DOHH2 (cell line): ENCODE measurements around the gene LGR5.

ENCODE experiments used
- H3F3A ChIP-seq: fragments of 200-600 bp; sonication (generic), shearing (Covaris generic); 2 replicates; pipeline ENCODE4 v1.6.0; 2016; ENCODE audit warnings: antibody characterized with exemption, mild to moderate bottlenecking; ENCODE audit not compliant: control insufficient read depth, insufficient read depth
- H3K27ac ChIP-seq: fragments of 200-600 bp; sonication (generic); 2 replicates; pipeline ENCODE4 v1.5.1; 2014; ENCODE audit warnings: low read depth, mild to moderate bottlenecking, low read length, moderate library complexity
- H3K27me3 ChIP-seq: fragments of 200-600 bp; sonication (generic); 2 replicates; pipeline ENCODE4 v1.6.1; 2014; ENCODE audit warnings: mild to moderate bottlenecking, low read length, mixed read lengths; ENCODE audit not compliant: control insufficient read depth
- H3K36me3 ChIP-seq: fragments of 200-600 bp; sonication (generic); 2 replicates; pipeline ENCODE4 v1.6.1; 2014; ENCODE audit warnings: mild to moderate bottlenecking, low read length, moderate library complexity, mixed read lengths; ENCODE audit not compliant: control insufficient read depth
- H3K4me1 ChIP-seq: fragments of 200-600 bp; sonication (generic); 2 replicates; pipeline ENCODE4 v1.6.1; 2014; ENCODE audit warnings: mild to moderate bottlenecking, low read length, mixed read lengths; ENCODE audit not compliant: control insufficient read depth
- H3K4me2 ChIP-seq: fragments of 200-600 bp; sonication (generic); 2 replicates; pipeline ENCODE4 v1.6.0; 2014; ENCODE audit warnings: mild to moderate bottlenecking, low read length, moderate library complexity
- H3K4me3 ChIP-seq: fragments of 200-600 bp; sonication (generic); 2 replicates; pipeline ENCODE4 v1.5.1; 2014; ENCODE audit warnings: mild to moderate bottlenecking, low read length, mixed read lengths
- H3K79me2 ChIP-seq: fragments of 200-600 bp; sonication (generic); 2 replicates; pipeline ENCODE4 v1.6.1; 2014; ENCODE audit warnings: mild to moderate bottlenecking, low read length, mixed read lengths; ENCODE audit not compliant: control insufficient read depth
- H3K9me2 ChIP-seq: fragments of 200-600 bp; sonication (generic); replicated peaks from 2 replicates; pipeline ENCODE4 v1.6.1; 2014; ENCODE audit warnings: mild to moderate bottlenecking, low read length, mixed read lengths; ENCODE audit not compliant: control insufficient read depth
- H3K9me3 ChIP-seq: fragments of 200-600 bp; sonication (generic); 2 replicates; pipeline ENCODE4 v1.6.1; 2014; ENCODE audit warnings: antibody characterized with exemption, low read length, mixed read lengths; ENCODE audit not compliant: control insufficient read depth, insufficient read depth
- H4K20me1 ChIP-seq: fragments of 200-600 bp; sonication (generic); 2 replicates; pipeline ENCODE4 v1.6.0; 2014; ENCODE audit warnings: low read depth, mild to moderate bottlenecking, antibody characterized with exemption, low read length, moderate library complexity; ENCODE audit not compliant: control insufficient read depth, insufficient read depth
- EZH2phosphoT487 ChIP-seq: fragments of 200-600 bp; sonication (generic); IDR thresholded peaks from 2 replicates; pipeline ENCODE4 v1.6.1; 2017; ENCODE audit warnings: borderline replicate concordance, mild to moderate bottlenecking, antibody characterized with exemption, low read length, moderate library complexity, mixed read lengths
- TF ChIP-seq, protein P1 (sequence below): fragments of 200-600 bp; sonication (generic); IDR thresholded peaks from one replicate; pipeline ENCODE4 v1.5.1; 2014; ENCODE audit warnings: antibody characterized with exemption, mild to moderate bottlenecking, low read depth, low read length; ENCODE audit not compliant: poor library complexity, severe bottlenecking

The LGR5 gene

GRCh38 chr12:71431991-71432390, 7.6 kb upstream of the LGR5 start:
- no peaks in the 10 kb centered on the region; the same call in 1 of the 2 replicates for H3K9me2 ChIP-seq
- H3K9me3 ChIP-seq: peaks cover 12% of the 10 kb centered on the region
- no peak overlapping the region for H3K27ac ChIP-seq

DNA sequence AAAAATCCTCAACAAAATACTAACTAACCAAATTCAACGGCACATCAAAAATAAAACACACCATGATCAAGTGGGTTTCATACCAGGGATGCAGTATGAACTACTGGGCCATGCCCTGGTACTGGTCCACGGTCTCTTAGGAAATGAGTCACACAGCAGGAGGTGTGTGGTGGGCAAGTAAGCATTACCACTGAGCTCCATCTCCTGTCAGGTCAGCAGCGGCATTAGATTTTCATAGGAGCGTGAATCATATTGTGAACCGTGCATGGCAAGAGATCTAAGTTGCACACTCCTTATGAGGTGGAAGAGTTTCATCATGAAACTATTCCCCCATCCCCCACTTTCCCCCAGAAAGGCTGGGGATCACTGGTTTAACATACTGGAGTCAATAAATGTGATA, 6.7 kb upstream of the LGR5 start:
- H3K79me2 ChIP-seq: no peaks in the 10 kb centered on the region
- no peak overlapping the region for H3K27ac ChIP-seq
- no peaks in the 10 kb centered on the region for H3K27me3 ChIP-seq
- no peaks in the 10 kb centered on the region for H3F3A ChIP-seq
- H3K4me1 ChIP-seq: no peaks in the 10 kb centered on the region
- H4K20me1 ChIP-seq: no peaks in the 10 kb centered on the region
- no peak overlapping the region for H3K4me2 ChIP-seq
- H3K9me2 ChIP-seq: no peaks in the 10 kb centered on the region; the same call in 1 of the 2 replicates
- H3K9me3 ChIP-seq: peaks cover 12% of the 10 kb centered on the region
- TF ChIP-seq EZH2phosphoT487: no peak
- TF ChIP-seq, protein P1, sequence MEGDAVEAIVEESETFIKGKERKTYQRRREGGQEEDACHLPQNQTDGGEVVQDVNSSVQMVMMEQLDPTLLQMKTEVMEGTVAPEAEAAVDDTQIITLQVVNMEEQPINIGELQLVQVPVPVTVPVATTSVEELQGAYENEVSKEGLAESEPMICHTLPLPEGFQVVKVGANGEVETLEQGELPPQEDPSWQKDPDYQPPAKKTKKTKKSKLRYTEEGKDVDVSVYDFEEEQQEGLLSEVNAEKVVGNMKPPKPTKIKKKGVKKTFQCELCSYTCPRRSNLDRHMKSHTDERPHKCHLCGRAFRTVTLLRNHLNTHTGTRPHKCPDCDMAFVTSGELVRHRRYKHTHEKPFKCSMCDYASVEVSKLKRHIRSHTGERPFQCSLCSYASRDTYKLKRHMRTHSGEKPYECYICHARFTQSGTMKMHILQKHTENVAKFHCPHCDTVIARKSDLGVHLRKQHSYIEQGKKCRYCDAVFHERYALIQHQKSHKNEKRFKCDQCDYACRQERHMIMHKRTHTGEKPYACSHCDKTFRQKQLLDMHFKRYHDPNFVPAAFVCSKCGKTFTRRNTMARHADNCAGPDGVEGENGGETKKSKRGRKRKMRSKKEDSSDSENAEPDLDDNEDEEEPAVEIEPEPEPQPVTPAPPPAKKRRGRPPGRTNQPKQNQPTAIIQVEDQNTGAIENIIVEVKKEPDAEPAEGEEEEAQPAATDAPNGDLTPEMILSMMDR: no peak
- H3K36me3 ChIP-seq: no peaks in the 10 kb centered on the region
- H3K4me3 ChIP-seq: no peak overlapping the region

More at GRCh38 chr12:71431991-71432390, 7.6 kb upstream of the LGR5 start:
- no peaks in the 10 kb centered on the region for H3K36me3 ChIP-seq
- no peaks in the 10 kb centered on the region for H4K20me1 ChIP-seq
- no peaks in the 10 kb centered on the region for H3F3A ChIP-seq
- no peak overlapping the region for H3K4me2 ChIP-seq
- H3K4me1 ChIP-seq: no peaks in the 10 kb centered on the region
- TF ChIP-seq, protein P1: no peak
- no peak for TF ChIP-seq EZH2phosphoT487
- H3K27me3 ChIP-seq: no peaks in the 10 kb centered on the region
- no peaks in the 10 kb centered on the region for H3K79me2 ChIP-seq
- H3K4me3 ChIP-seq: no peak overlapping the region

DNA sequence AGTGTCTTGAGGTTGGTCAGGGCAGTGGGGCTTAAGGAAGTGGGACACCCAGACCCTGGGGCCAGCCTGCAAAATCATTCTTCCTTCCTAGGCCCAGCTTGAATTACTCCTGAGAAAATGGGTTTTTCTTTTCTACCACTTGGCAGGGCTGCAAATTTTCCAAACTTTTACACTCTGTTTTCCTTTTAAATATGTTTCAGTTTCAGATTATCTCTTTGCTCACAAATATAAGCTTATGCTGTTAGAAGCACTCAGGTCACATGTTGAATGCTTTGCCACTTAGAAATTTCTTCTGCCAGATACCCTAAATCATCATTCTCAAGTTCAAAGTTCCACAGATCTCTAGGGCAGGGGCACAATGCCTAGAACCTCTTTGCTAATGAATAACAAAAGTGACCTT, 2.9 kb upstream of the LGR5 start:
- H3K4me2 ChIP-seq: no peak overlapping the region
- peaks cover 9% of the 10 kb centered on the region for H3K27me3 ChIP-seq
- TF ChIP-seq, protein P1: no peak
- TF ChIP-seq EZH2phosphoT487: no peak
- no peaks in the 10 kb centered on the region for H3F3A ChIP-seq
- H3K4me3 ChIP-seq: no peak overlapping the region
- peaks cover 19% of the 10 kb centered on the region for H3K9me3 ChIP-seq
- H3K79me2 ChIP-seq: no peaks in the 10 kb centered on the region
- no peaks in the 10 kb centered on the region for H3K36me3 ChIP-seq
- no peaks in the 10 kb centered on the region for H4K20me1 ChIP-seq
- no peaks in the 10 kb centered on the region for H3K4me1 ChIP-seq
- H3K9me2 ChIP-seq: no peaks in the 10 kb centered on the region; the same call in 1 of the 2 replicates
- H3K27ac ChIP-seq: no peak overlapping the region
